ENCODE results near the gene HPS4. TPM values are rescaled to one million over a fixed set of nuclear protein-coding genes. Genes with fewer than 3 reads are reported as not detected.
"Not testable (repeated sequence)": the region's sequence is repeated elsewhere in the genome, so short reads cannot be mapped to it uniquely, and the experiment has no call there.

HPS4 gene
- total RNA-seq (100 to 1,000 TPM; 103 to 110 TPM), polyA plus RNA-seq (ENCODE audit: insufficient read depth, low read depth, low replicate concordance) (68.8 TPM)
- long read RNA-seq, donor 1, full-length matches to known transcripts = 5 of 5 reads
- long read RNA-seq, donor 1, partial matches to known transcripts = 0 of 5 reads
- long read RNA-seq, donor 1, other reads (novel, unspliced or antisense) = 0 of 5 reads
- long read RNA-seq, donor 2, partial matches to known transcripts = 0 of 1 reads
- long read RNA-seq, donor 2, other reads (novel, unspliced or antisense) = 0 of 1 reads

GRCh38 chr22:26483439-26484359, at the start of gene HPS4, which contains the start of gene SRRD:
HPS4 (minus strand) TSS chr22:26483783; CDS start chr22:26481762, 2,021 bp downstream.
SRRD (plus strand) TSS chr22:26483877; CDS start chr22:26483891, 14 bp downstream.
- Histone ChIP-seq H3K4me3 (peak within 1 kb of the TSS; percentile 87 to 97), H3K9me3 (no peaks in the 10 kb centered on the region), H3K27me3 (no peaks in the 10 kb centered on the region), H3K4me1 (peaks cover 47% of the 10 kb centered on the region), H3K27ac (peak within 1 kb of the TSS; percentile 96 to 98), H3K36me3 (ENCODE audit: low read depth, missing control alignments) (no peaks in the 10 kb centered on the region)
- intact Hi-C loops (cut with DNase I; ENCODE audit: low total_unique reads) = no loop called here
- no peak for TF ChIP-seq POLR2A (IDR thresholded peaks at IDR 0.05)
- peak; percentile 93 for DNase-seq
- WGBS, 2 donors = 0 to 2% methylated on average over 18 to 83 of the region's 85 CpGs

DNA sequence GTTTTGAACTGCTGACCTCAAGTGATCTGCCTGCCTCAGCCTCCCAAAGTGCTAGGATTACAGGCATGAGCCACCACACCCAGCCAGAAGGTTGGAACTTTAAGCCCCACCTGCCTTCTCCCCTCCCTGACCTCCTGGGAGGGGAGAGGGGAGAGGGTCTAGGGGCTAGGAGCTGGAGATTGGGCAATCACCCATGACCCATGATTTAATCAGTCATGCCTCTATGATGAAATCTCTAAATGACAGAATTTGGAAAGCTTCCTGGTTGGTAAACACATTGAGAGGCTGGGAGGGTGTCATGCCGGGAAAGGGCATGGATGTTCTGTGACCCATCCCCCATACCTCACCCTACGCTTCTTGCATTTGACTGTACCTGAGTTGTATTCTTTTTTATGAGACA, 45.8 kb upstream of the HPS4 start:
- WGBS, 2 donors = 91 to 93% methylated on average over 2 of the region's 2 CpGs
- peaks cover 3% of the 10 kb centered on the region for H3K4me1 ChIP-seq
- no peak for DNase-seq
- no peaks in the 10 kb centered on the region for H3K9me3 ChIP-seq
- H3K27ac ChIP-seq = no peak overlapping the region
- H3K4me3 ChIP-seq = no peak overlapping the region
- H3K27me3 ChIP-seq = no peaks in the 10 kb centered on the region
- intact Hi-C loops (cut with DNase I; ENCODE audit: low total_unique reads) = no loop called here
- no peak for TF ChIP-seq POLR2A (IDR thresholded peaks at IDR 0.05)
- TF ChIP-seq, protein P1, sequence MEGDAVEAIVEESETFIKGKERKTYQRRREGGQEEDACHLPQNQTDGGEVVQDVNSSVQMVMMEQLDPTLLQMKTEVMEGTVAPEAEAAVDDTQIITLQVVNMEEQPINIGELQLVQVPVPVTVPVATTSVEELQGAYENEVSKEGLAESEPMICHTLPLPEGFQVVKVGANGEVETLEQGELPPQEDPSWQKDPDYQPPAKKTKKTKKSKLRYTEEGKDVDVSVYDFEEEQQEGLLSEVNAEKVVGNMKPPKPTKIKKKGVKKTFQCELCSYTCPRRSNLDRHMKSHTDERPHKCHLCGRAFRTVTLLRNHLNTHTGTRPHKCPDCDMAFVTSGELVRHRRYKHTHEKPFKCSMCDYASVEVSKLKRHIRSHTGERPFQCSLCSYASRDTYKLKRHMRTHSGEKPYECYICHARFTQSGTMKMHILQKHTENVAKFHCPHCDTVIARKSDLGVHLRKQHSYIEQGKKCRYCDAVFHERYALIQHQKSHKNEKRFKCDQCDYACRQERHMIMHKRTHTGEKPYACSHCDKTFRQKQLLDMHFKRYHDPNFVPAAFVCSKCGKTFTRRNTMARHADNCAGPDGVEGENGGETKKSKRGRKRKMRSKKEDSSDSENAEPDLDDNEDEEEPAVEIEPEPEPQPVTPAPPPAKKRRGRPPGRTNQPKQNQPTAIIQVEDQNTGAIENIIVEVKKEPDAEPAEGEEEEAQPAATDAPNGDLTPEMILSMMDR (IDR thresholded peaks at IDR 0.05) = no peak
- H3K36me3 ChIP-seq (ENCODE audit: low read depth, missing control alignments) = no peaks in the 10 kb centered on the region

DNA sequence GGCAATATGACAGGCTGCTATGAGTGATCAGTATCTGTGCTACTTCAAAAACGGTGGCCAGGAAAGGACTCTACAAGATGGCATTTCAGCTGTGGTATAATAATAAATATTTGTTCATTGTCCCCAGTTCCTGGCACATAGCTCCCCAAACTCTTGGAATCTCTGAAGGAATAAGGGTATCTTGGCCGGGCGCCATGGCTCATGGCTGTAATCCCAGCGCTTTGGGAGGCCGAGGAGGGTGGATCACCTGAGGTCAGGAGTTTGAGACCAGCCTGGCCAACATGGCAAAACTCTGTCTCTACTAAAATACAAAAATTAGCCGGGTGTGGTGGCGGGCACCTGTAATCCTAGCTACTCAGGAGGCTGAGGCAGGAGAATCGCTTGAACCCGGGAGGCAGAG, 44.9 kb upstream of the HPS4 start:
- H3K4me1 ChIP-seq; intact Hi-C loops (cut with DNase I; ENCODE audit: low total_unique reads); H3K9me3 ChIP-seq; H3K36me3 ChIP-seq (ENCODE audit: low read depth, missing control alignments); H3K4me3 ChIP-seq; H3K27ac ChIP-seq; H3K27me3 ChIP-seq; DNase-seq: not testable (repeated sequence)
- 82 to 85% methylated on average over 9 of the region's 9 CpGs for WGBS, 2 donors

- no peak for DNase-seq
- 65 to 67% methylated on average over 12 to 15 of the region's 15 CpGs for WGBS, 2 donors
- TF ChIP-seq, protein P1 (IDR thresholded peaks at IDR 0.05) = no peak
- no peak for TF ChIP-seq POLR2A (IDR thresholded peaks at IDR 0.05)
- no peaks in the 10 kb centered on the region for H3K27me3 ChIP-seq
- H3K36me3 ChIP-seq (ENCODE audit: low read depth, missing control alignments) = no peaks in the 10 kb centered on the region
- no peaks in the 10 kb centered on the region for H3K9me3 ChIP-seq
- H3K27ac ChIP-seq = no peak overlapping the region
- H3K4me1 ChIP-seq = peaks cover 3% of the 10 kb centered on the region
- intact Hi-C loops (cut with DNase I; ENCODE audit: low total_unique reads) = no loop called here
- H3K4me3 ChIP-seq = no peak overlapping the region
Measured at GRCh38 chr22:26527574-26528465, 44.2 kb upstream of the HPS4 start.

GRCh38 chr22:26527167-26527566, 43.6 kb upstream of the HPS4 start:
- Histone ChIP-seq H3K27ac (no peak overlapping the region), H3K27me3 (no peaks in the 10 kb centered on the region), H3K4me1 (peaks cover 3% of the 10 kb centered on the region), H3K9me3 (no peaks in the 10 kb centered on the region), H3K4me3 (no peak overlapping the region), H3K36me3 (ENCODE audit: low read depth, missing control alignments) (no peaks in the 10 kb centered on the region)
- DNase-seq = no peak
- TF ChIP-seq, protein P1 (IDR thresholded peaks at IDR 0.05) = no peak
- no peak for TF ChIP-seq POLR2A (IDR thresholded peaks at IDR 0.05)
- WGBS, 2 donors = 50 to 78% methylated on average over 3 of the region's 3 CpGs
- intact Hi-C loops (cut with DNase I; ENCODE audit: low total_unique reads) = no loop called here
